ENCODE measurements around the gene CFAP46. TPM values are rescaled to one million over a fixed set of nuclear protein-coding genes. Genes with fewer than 3 reads are reported as not detected.

The CFAP46 gene
- total and polyA plus RNA-seq, 4 donors, result 0.33 to 0.59 (median 0.42) TPM

- no peak overlapping the region for H3K4me3 ChIP-seq (ENCODE audit: low read depth in 1 of 3, low read length in 3 of 3)
- DNase-seq (ENCODE audit: low spot score), result no peak
- H3K27me3 ChIP-seq (ENCODE audit: control insufficient read depth in 4 of 4, insufficient read depth in 4 of 4, low read length in 3 of 4), result peaks cover 0 to 4% (median 0%) of the 10 kb centered on the region in 4 donors
- TF ChIP-seq HNF4G (IDR thresholded peaks at IDR 0.05) (no peak), REST (IDR thresholded peaks at IDR 0.05) (no peak), FOXA2 (IDR thresholded peaks at IDR 0.05) (no peak), ATF3 (IDR thresholded peaks at IDR 0.05) (no peak), TAF1 (conservative IDR thresholded peaks at IDR 0.05) (no peak), CTCF (IDR thresholded peaks at IDR 0.05; ENCODE audit: low read depth, low read length, missing input control) (no peak), EGR1 (IDR thresholded peaks at IDR 0.05; ENCODE audit: low read depth in 2 of 2) (no peak), MAX (IDR thresholded peaks at IDR 0.05) (no peak), SP1 (IDR thresholded peaks at IDR 0.05) (no peak)
- H3K9ac ChIP-seq (ENCODE audit: low read depth in 1 of 2, low read length in 2 of 2), result no peak overlapping the region
- WGBS, result 80% methylated on average over 12 of the region's 12 CpGs
- H3K27ac ChIP-seq (ENCODE audit: low read depth in 1 of 2, low read length in 2 of 2), result no peak overlapping the region
- no peaks in the 10 kb centered on the region for H3K36me3 ChIP-seq (ENCODE audit: control insufficient read depth in 4 of 4, insufficient read depth in 3 of 4, low read depth in 1 of 4, low read length in 3 of 4)
- no peaks in the 10 kb centered on the region for H3K4me1 ChIP-seq (ENCODE audit: control insufficient read depth in 4 of 4, insufficient read depth in 4 of 4, low read length in 3 of 4)
- peaks cover 0 to 5% (median 1%) of the 10 kb centered on the region in 4 donors for H3K9me3 ChIP-seq (ENCODE audit: control insufficient read depth in 4 of 4, low read length in 3 of 4)
These were observed 69.0 kb downstream of the CFAP46 start for GRCh38 chr10:132873395-132873794.

- no peak for DNase-seq (ENCODE audit: low spot score)
- Histone ChIP-seq H3K9me3 (ENCODE audit: control insufficient read depth in 4 of 4, low read length in 3 of 4) (peaks cover 0 to 5% (median 1%) of the 10 kb centered on the region in 4 donors), H3K4me3 (ENCODE audit: low read depth in 1 of 3, low read length in 3 of 3) (no peak overlapping the region), H3K4me1 (ENCODE audit: control insufficient read depth in 4 of 4, insufficient read depth in 4 of 4, low read length in 3 of 4) (no peaks in the 10 kb centered on the region), H3K27ac (ENCODE audit: low read depth in 1 of 2, low read length in 2 of 2) (no peak overlapping the region), H3K36me3 (ENCODE audit: control insufficient read depth in 4 of 4, insufficient read depth in 3 of 4, low read depth in 1 of 4, low read length in 3 of 4) (no peaks in the 10 kb centered on the region), H3K9ac (ENCODE audit: low read depth in 1 of 2, low read length in 2 of 2) (no peak overlapping the region), H3K27me3 (ENCODE audit: control insufficient read depth in 4 of 4, insufficient read depth in 4 of 4, low read length in 3 of 4) (peaks cover 0 to 4% (median 0%) of the 10 kb centered on the region in 4 donors)
- WGBS, result 89% methylated on average over 13 of the region's 13 CpGs
- no peak for TF ChIP-seq FOXA1 (IDR thresholded peaks at IDR 0.05)
These were observed 69.7 kb downstream of the CFAP46 start for GRCh38 chr10:132872658-132873057.

- DNase-seq (ENCODE audit: low spot score), result no peak
- H3K9me3 ChIP-seq (ENCODE audit: control insufficient read depth in 4 of 4, low read length in 3 of 4), result peaks cover 0 to 5% (median 1%) of the 10 kb centered on the region in 4 donors
- no peak overlapping the region for H3K9ac ChIP-seq (ENCODE audit: low read depth in 1 of 2, low read length in 2 of 2)
- TF ChIP-seq TAF1 (conservative IDR thresholded peaks at IDR 0.05), result no peak
- no peak for TF ChIP-seq RAD21 (IDR thresholded peaks at IDR 0.05)
- TF ChIP-seq GABPA (IDR thresholded peaks at IDR 0.05 in 1 of 2, conservative IDR thresholded peaks at IDR 0.05 in 1 of 2), result no peak
- WGBS, result 88% methylated on average over 13 of the region's 13 CpGs
- no peaks in the 10 kb centered on the region for H3K36me3 ChIP-seq (ENCODE audit: control insufficient read depth in 4 of 4, insufficient read depth in 3 of 4, low read depth in 1 of 4, low read length in 3 of 4)
- no peak overlapping the region for H3K4me3 ChIP-seq (ENCODE audit: low read depth in 1 of 3, low read length in 3 of 3)
- no peak overlapping the region for H3K27ac ChIP-seq (ENCODE audit: low read depth in 1 of 2, low read length in 2 of 2)
- no peaks in the 10 kb centered on the region for H3K4me1 ChIP-seq (ENCODE audit: control insufficient read depth in 4 of 4, insufficient read depth in 4 of 4, low read length in 3 of 4)
- peaks cover 0 to 4% (median 0%) of the 10 kb centered on the region in 4 donors for H3K27me3 ChIP-seq (ENCODE audit: control insufficient read depth in 4 of 4, insufficient read depth in 4 of 4, low read length in 3 of 4)
These were observed 71.9 kb downstream of the CFAP46 start for GRCh38 chr10:132870426-132870825.

All from liver (tissue), 9 donors.